Psoas muscle (tissue), 8 donors: Measurements from ENCODE around the gene PARM1. TPM values are rescaled to one million over a fixed set of nuclear protein-coding genes. Genes with fewer than 3 reads are reported as not detected.

Experiments used
- ATAC-seq, 4 donors: fragments of 200-7000 bp; cut with Tn5 transposase; one replicate each; pipeline ENCODE4 v1.9.1; 2020; ENCODE audit warnings: moderate library complexity in 3 of 4, mild to moderate bottlenecking in 2 of 4
- DNase-seq, 2 donors: peaks; one replicate each; pipeline ENCODE4 v3.0.0-alpha.2; 2020
- H3K27ac ChIP-seq: fragments of 200-600 bp; one replicate; pipeline ENCODE4 v1.8.0; 2022
- H3K27me3 ChIP-seq, 3 donors: fragments of 200-600 bp in 1 of 3; one replicate each; pipeline versions ENCODE4 v1.6.1 to v1.8.0; 2013 to 2022; ENCODE audit warnings: low read length in 2 of 3, mild to moderate bottlenecking in 2 of 3, moderate library complexity in 1 of 3; ENCODE audit not compliant: insufficient read depth in 3 of 3
- H3K36me3 ChIP-seq, 2 donors: fragments of 200-600 bp in 1 of 2; one replicate each; pipeline versions ENCODE4 v1.6.1 to v1.8.0; 2013 to 2022; ENCODE audit warnings: low read depth in 1 of 2, mild to moderate bottlenecking in 1 of 2, moderate library complexity in 1 of 2; ENCODE audit not compliant: insufficient read depth in 1 of 2
- H3K4me1 ChIP-seq: fragments of 200-600 bp; one replicate; pipeline ENCODE4 v1.8.0; 2022
- H3K4me3 ChIP-seq: fragments of 200-600 bp; one replicate; pipeline ENCODE4 v1.8.0; 2022; ENCODE audit warnings: mild to moderate bottlenecking
- H3K9me3 ChIP-seq: fragments of 200-600 bp; one replicate; pipeline ENCODE4 v1.8.0; 2022
- WGBS, 3 donors: extraction: QIAGEN DNeasy Blood & Tissue Kit; methylation state at CpG; one replicate each; pipeline versions ENCODE4 v1.1.6 to v1.1.7; 2013; 5-methylcytosine and 5-hydroxymethylcytosine counted together
- intact Hi-C, 2 donors: fragments of 100-400 bp; cut with DNase I; formaldehyde crosslinking; loops; one replicate each; pipeline versions ENCODE4 v1.11.0 to v1.14.2; 2022
- polyA plus RNA-seq, 3 donors: library from polyadenylated mRNA; stranded (reverse); fragments of 200-250 nt; gene quantifications; one replicate each; pipeline ENCODE4 v1.2.3, GENCODE V29; 2013
- total RNA-seq, 4 donors: library from RNA; stranded (reverse); fragmentation: NEBNext Ultra II Directional in 2 of 4; extraction: Animal tissue kit (Norgen Biotek cat#: 25700) in 2 of 4; gene quantifications; one replicate each; pipeline versions ENCODE4 v1.2.1 to v1.2.4, GENCODE V29; 2021 to 2023
- TF ChIP-seq, protein P1 (sequence below): fragments of 200-600 bp; IDR thresholded peaks from one replicate; pipeline ENCODE4 v1.8.0; 2022; ENCODE audit warnings: antibody characterized with exemption
- donor health status: healthy with polysubstance abuse.
- donor health status: DM: no; HTN: no; CAD: no; lungs with moderate emphysema.
- donor health status: Bipolar disorder and iron deficiency.
- donor health status: healthy.
- donor health status: DM: yes; HTN: yes; CAD: no.
- donor health status: DM: no; HTN: no; CAD: no.
- donor health status: DM: no; HTN: no; CAD: no.
- donor health status: DM: yes; HTN: yes; CAD: no.

Gene PARM1
- total and polyA plus RNA-seq, 7 donors: 1.3 to 14.5 (median 5.2) TPM

DNA sequence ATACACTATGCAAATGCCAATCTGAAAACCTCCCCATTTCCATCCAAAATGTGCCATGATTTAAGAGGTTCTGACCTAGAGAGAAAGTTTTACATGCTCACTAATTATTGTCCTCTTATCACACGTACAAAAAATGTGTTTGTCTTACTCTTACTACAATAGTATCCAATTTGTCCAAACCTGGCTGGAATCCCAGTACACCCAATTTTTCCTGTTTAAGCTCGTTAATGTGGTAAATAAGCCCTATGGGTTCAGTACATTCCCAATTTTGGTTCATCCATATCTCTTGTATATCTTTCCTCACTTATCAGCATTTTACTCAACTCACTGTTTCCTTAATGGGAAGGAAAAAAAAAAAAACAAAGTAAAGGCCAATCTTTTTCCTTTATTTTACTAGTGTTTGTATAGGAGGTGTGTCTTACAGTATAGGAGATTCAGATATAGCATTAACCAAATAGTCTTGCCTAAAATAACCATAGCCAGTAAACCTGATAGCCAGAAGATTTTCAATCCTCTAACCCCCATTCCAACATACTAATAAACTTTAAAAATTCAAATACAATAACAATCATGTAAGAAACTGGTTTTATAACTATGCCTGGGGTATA lies 109.8 kb downstream of the PARM1 start:
- no peak for DNase-seq
- no peaks in the 10 kb centered on the region for H3K9me3 ChIP-seq
- no peak overlapping the region for H3K27ac ChIP-seq
- TF ChIP-seq, protein P1, sequence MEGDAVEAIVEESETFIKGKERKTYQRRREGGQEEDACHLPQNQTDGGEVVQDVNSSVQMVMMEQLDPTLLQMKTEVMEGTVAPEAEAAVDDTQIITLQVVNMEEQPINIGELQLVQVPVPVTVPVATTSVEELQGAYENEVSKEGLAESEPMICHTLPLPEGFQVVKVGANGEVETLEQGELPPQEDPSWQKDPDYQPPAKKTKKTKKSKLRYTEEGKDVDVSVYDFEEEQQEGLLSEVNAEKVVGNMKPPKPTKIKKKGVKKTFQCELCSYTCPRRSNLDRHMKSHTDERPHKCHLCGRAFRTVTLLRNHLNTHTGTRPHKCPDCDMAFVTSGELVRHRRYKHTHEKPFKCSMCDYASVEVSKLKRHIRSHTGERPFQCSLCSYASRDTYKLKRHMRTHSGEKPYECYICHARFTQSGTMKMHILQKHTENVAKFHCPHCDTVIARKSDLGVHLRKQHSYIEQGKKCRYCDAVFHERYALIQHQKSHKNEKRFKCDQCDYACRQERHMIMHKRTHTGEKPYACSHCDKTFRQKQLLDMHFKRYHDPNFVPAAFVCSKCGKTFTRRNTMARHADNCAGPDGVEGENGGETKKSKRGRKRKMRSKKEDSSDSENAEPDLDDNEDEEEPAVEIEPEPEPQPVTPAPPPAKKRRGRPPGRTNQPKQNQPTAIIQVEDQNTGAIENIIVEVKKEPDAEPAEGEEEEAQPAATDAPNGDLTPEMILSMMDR: no peak
- no peaks in the 10 kb centered on the region for H3K27me3 ChIP-seq
- ATAC-seq: no peak
- WGBS, 3 donors: 51 to 71% (median 61%) methylated on average over 2 of the region's 2 CpGs
- H3K4me3 ChIP-seq: no peak overlapping the region
- intact Hi-C loops: no loop called here
- peaks cover 0 to 4% of the 10 kb centered on the region in 2 donors for H3K36me3 ChIP-seq
- no peaks in the 10 kb centered on the region for H3K4me1 ChIP-seq

DNA sequence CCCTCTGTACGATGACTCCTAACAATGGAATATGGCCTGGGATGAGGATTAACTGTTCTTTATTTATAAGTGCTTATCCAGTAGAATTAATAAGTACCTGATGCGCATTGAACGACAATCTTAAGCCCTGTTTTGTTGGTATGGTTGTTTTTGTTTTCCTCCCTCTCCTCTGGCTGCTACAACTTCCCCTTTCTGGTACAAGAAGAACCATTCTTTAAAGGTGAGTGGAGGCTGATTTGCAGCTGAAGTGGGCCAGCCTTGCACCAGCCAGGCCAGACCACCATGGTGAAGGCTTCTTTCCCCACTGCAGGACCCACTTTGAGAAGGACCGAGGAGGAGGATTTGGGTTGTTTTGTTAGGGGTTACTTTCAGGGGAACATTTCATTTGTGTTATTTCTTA lies 113.3 kb downstream of the PARM1 start:
- WGBS, 3 donors: 93 to 95% (median 94%) methylated on average over 4 of the region's 4 CpGs
- ATAC-seq (no peak), DNase-seq (no peak)
- H3K27ac ChIP-seq: no peak overlapping the region
- H3K4me3 ChIP-seq: no peak overlapping the region
- peaks cover 0 to 4% of the 10 kb centered on the region in 2 donors for H3K36me3 ChIP-seq
- no peaks in the 10 kb centered on the region for H3K27me3 ChIP-seq
- H3K4me1 ChIP-seq: no peaks in the 10 kb centered on the region
- no peaks in the 10 kb centered on the region for H3K9me3 ChIP-seq
- TF ChIP-seq, protein P1: no peak
- intact Hi-C loops: no loop called here

DNA sequence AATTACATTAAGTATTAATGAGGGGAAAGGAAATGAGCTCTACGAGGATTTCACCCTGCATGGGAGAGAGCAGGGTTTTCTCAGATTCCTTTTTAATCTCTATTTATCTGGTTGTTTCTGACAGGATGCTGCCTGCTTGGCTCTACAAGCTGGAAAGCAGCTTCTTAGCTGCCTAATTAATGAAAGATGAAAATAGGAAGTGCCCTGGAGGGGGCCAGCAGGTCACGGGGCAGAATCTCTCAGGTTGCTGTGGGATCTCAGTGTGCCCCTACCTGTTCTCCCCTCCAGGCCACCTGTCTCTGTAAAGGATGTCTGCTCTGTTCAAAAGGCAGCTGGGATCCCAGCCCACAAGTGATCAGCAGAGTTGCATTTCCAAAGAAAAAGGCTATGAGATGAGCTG lies 113.7 kb downstream of the PARM1 start:
- intact Hi-C loops: no loop called here
- DNase-seq (no peak), ATAC-seq (no peak)
- no peak overlapping the region for H3K4me3 ChIP-seq
- 67 to 77% (median 74%) methylated on average over 2 of the region's 2 CpGs for WGBS, 3 donors
- peaks cover 0 to 4% of the 10 kb centered on the region in 2 donors for H3K36me3 ChIP-seq
- no peak overlapping the region for H3K27ac ChIP-seq
- H3K27me3 ChIP-seq: no peaks in the 10 kb centered on the region
- TF ChIP-seq, protein P1: no peak
- no peaks in the 10 kb centered on the region for H3K9me3 ChIP-seq
- H3K4me1 ChIP-seq: no peaks in the 10 kb centered on the region

DNA sequence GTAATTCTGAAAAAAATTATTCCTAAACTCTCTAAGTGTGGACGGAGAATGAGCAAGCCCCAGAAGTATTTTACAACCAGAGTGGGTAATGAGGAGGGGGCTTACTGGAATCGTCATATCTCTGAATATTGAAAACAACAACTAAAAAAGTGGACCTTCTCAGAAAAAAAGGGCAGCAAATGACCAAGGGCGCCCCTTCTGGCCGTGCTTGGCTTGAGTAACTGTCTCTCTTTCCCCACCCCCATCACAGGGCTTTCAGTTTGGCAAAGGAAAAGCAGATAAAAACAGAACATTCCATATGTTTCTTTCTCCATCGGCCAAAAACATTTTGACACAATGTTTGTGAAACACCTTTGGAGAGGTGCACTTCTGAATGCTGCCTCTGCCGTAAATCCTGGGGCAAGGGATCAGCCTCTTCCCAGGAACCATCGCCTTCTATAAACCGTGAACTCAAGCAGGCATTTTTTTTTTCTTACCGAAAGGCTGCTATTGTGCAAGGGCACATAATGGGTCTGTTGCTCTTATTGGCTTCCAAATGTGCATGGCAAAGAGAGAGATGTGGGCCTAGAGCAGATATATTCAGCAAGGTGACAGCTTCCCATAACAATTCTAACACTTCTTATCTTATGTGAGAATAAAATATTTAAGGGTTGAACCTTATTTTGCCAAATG lies 115.4 kb downstream of the PARM1 start:
- intact Hi-C loops: no loop called here
- ATAC-seq: no peak

More for the DNA sequence above, 115.4 kb downstream of the PARM1 start:
- TF ChIP-seq, protein P1: no peak
- 69 to 76% (median 72%) methylated on average over 9 of the region's 9 CpGs for whole genome bisulfite sequencing, 3 donors
- Histone ChIP-seq H3K4me3 (no peak overlapping the region), H3K27ac (no peak overlapping the region), H3K27me3 (no peaks in the 10 kb centered on the region), H3K9me3 (no peaks in the 10 kb centered on the region), H3K4me1 (no peaks in the 10 kb centered on the region), H3K36me3 (peaks cover 0 to 4% of the 10 kb centered on the region in 2 donors)
- DNase-seq: no peak
